HG02840 (cell line): Measurements from ENCODE around the gene ERN2.

Experiments used
- ATAC-seq: cut with Tn5 transposase; IDR thresholded peaks from one replicate; pipeline ENCODE4 v1.9.1; 2021; ENCODE audit warnings: mild to moderate bottlenecking, moderate library complexity, moderate number of reproducible peaks; ENCODE audit not compliant: unreplicated experiment, low FRiP score

Gene ERN2

DNA sequence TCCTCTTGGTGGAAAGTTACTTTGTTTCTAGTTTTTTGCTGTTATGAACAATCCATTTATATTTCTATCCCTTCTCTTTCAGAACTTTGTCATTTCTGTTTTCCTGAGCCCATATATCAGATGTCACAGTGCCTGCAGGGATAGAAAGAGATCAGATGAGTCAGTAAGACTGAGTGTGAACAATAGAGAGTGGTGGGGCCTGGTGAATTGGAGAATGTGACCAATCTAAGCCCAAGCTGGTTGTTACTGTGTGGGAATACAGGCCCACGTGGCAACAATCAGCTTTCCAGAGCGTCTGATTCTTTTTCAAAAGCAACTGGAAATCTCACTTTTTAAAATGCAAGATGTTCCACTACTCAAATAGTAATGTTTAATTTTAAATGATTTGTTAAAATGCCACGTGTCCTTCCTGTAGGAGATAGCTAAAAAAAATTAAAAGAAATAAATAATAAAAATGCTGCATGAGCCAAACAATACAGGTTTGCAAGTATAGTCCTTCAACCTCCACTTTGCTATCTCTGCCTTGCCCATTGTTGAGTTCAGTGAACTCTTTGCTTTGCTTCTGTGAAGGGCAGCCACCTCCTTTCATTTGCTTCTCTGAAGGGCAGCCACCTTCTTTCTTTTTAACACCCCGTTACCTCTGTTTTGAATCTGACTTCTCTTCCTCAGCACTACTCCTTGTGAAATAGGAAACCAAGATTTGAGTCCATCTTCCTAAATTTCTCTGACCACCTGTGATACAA lies 62.2 kb downstream of the ERN2 start:
- ATAC-seq, result no peak

DNA sequence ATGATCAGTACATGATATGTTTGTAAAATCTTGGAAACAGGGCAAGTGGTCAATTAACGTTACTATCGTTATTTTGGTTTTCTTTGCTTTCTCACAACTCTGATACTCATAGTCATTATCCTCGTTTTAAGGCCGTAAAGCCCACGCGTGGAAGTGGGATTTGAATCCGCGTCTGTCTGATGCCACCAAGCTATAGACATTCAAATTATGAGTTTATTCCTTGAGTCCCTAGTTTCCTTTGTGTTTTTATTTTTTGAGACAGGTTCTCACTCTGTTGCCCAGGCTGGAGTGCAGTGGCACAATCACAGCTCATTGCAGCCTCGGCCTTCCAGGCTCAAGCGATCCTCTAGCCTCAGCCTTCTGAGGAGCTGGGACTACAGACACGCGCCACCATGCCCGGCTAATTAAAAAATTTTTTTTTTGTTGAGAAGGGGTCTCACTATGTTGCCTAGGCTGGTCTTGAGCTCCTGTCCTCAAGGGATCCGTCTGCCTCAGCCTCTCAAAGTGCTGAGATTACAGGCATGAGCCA lies 70.7 kb downstream of the ERN2 start:
- ATAC-seq, result no peak

- peak; percentile 97 for ATAC-seq
Measured at GRCh38 chr16:23640931-23641765, 71.9 kb downstream of the ERN2 start, which contains the start of the genes DCTN5 and PALB2. DCTN5 (plus strand) TSS chr16:23641466; CDS start chr16:23641543, 77 bp downstream. PALB2 (minus strand) TSS chr16:23641310; CDS start chr16:23641157, 153 bp downstream.

DNA sequence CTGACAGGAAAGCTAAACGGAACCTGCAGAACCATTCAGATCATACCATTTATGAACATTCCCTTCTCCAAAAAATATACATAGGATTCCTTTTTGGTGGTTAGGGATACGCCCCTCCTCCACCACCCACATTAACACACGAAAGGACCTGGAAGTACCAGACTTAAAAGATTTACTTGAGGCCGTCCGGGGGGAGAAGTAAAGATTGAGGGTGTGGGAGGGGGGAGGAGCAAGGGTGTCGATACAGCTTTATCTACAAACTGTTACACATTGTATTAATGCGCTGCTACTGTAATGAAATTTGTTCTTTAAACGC lies 72.4 kb downstream of the ERN2 start:
- ATAC-seq, result no peak
